ENCODE data around the gene FAM163A. TPM values are rescaled to one million over a fixed set of nuclear protein-coding genes. Genes with fewer than 3 reads are reported as not detected.

FAM163A gene
- total and polyA plus RNA-seq, 9 of the 15 experiments (the other 6 are each of a cell fraction or from before 2014, with no cell fraction given): not detected

DNA sequence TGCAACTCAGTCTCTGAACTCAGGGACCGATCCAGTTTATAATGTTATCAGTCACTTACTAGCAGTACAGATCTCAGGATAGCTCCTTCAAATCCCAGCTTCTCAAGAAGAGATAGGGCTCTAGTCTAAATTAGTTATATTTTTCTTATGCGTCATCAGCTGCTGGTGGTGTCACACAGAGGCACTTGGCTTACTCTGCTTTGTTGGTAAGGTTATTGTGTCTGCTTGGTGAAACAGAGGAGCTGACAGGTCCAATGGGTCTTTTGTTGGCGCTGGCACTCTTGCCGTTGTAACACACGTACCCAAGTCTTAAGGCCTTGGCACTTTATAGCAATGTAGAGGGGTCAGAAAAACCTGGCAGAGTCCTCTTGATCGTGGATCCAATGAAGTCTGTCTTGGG is 122.3 kb downstream of the FAM163A start:
- FAIRE-seq (no peak), ATAC-seq (no peak), DNase-seq (ENCODE audit: extremely low read depth in 1 of 4, low spot score in 3 of 4) (no peak)
- in situ Hi-C loops (cut with MboI): no loop called here
- no peak overlapping the region for H3K4me2 ChIP-seq (ENCODE audit: insufficient read depth, low read length)
- CTCF ChIA-PET (ENCODE audit: low intra/inter-chr PET ratio): no interaction called here
- intact Hi-C loops (cut with micrococcal nuclease): no loop called here
- no peaks in the 10 kb centered on the region for H3K27me3 ChIP-seq (ENCODE audit: control insufficient read depth in 2 of 2, insufficient read depth in 2 of 2, low read length in 2 of 2)
- POLR2A ChIA-PET: interaction anchor here (0.6 to 3.5 kb wide), 17 partner anchors 9 to 562 kb away, joined by 3 to 10 read pairs (median 3); partner anchors contain the start of gene TOR1AIP1
- H3K27ac ChIP-seq (ENCODE audit: extremely low read depth, low read depth, low read length): no peak overlapping the region
- peaks cover 55% of the 10 kb centered on the region for H3K79me2 ChIP-seq (ENCODE audit: control insufficient read depth, insufficient read depth, low read length)
- H3K9me3 ChIP-seq (replicated peaks; ENCODE audit: control insufficient read depth, insufficient read depth, low read depth, low read length): no peaks in the 10 kb centered on the region
- no peaks in the 10 kb centered on the region for H3K9me1 ChIP-seq (ENCODE audit: control insufficient read depth, insufficient read depth, low read length)
- H3K4me1 ChIP-seq (replicated peaks in 1 of 2; ENCODE audit: control insufficient read depth in 2 of 2, insufficient read depth in 2 of 2, low read length in 2 of 2): no peaks in the 10 kb centered on the region
- no TSS peak for BruUV-seq (replicated peaks)
- 93% methylated on average over 6 of the region's 6 CpGs for WGBS (ENCODE audit: insufficient coverage, low coverage, missing lambda C conversion rate)
- H3K4me3 ChIP-seq: no peak overlapping the region
- H3K9ac ChIP-seq (ENCODE audit: insufficient read depth in 1 of 2, low read depth in 2 of 2, low read length in 2 of 2): no peak overlapping the region
- H4K20me1 ChIP-seq (replicated peaks; ENCODE audit: control insufficient read depth, insufficient read depth, low read length): 0 out of 2 replicates have a peak, but pooled peaks cover 3% of the 10 kb centered on the region
- TF ChIP-seq RBM22 (IDR thresholded peaks at IDR 0.05; ENCODE audit: low read depth, low read length, poor library complexity, severe bottlenecking) (no peak), PML (IDR thresholded peaks at IDR 0.05; ENCODE audit: low read length) (no peak), ETS2 (tag; IDR thresholded peaks at IDR 0.05; ENCODE audit: borderline replicate concordance, poor library complexity, severe bottlenecking) (no peak), LARP7 (IDR thresholded peaks at IDR 0.05) (no peak), ZNF175 (CRISPR knock-in tag; IDR thresholded peaks at IDR 0.05; ENCODE audit: low read depth) (no peak), ZNF707 (CRISPR knock-in tag; conservative IDR thresholded peaks at IDR 0.05) (no peak), RBM25 (IDR thresholded peaks at IDR 0.05; ENCODE audit: low read depth, low read length, severe bottlenecking) (no peak)
- peaks cover 87% of the 10 kb centered on the region for H3K36me3 ChIP-seq (ENCODE audit: control insufficient read depth, insufficient read depth, low read length)
- no peak overlapping the region for H2AFZ ChIP-seq (ENCODE audit: low read depth, low read length)

Other genes starting within 250 kb of the FAM163A start
- not detected in 2 replicates for gene NPHS2, start 167.3 kb upstream of the FAM163A start, total RNA-seq (2014; rRNA removed)
- gene NPHS2, start 167.3 kb upstream of the FAM163A start, total RNA-seq (2014; rRNA removed; fragmentation: Illumina TruSeq; extraction: Trizol): not detected in 2 replicates
- not detected in 2 replicates for gene NPHS2, start 167.3 kb upstream of the FAM163A start, total RNA-seq (2015; rRNA removed; fragmentation: Illumina TruSeq; extraction: Trizol)
- not detected in 2 replicates for gene NPHS2, start 167.3 kb upstream of the FAM163A start, total RNA-seq (2021)
- not detected in 2 replicates for gene NPHS2, start 167.3 kb upstream of the FAM163A start, polyA plus RNA-seq (2011; rRNA removed)
- gene NPHS2, start 167.3 kb upstream of the FAM163A start, polyA plus RNA-seq (2014; fragmentation: Illumina TruSeq; extraction: Trizol): not detected in 2 replicates
- not detected for gene NPHS2, start 167.3 kb upstream of the FAM163A start, polyA plus RNA-seq (2014; fragmentation: Nextera tagmentation; extraction: Ambion mirVana)
- gene NPHS2, start 167.3 kb upstream of the FAM163A start, polyA plus RNA-seq (2014; rRNA removed): not detected in 2 replicates
- not detected in 2 replicates for gene TDRD5, start 151.5 kb upstream of the FAM163A start, total RNA-seq (2014; rRNA removed)
- 0.22 and 0.36 TPM in 2 replicates for gene TDRD5, start 151.5 kb upstream of the FAM163A start, total RNA-seq (2014; rRNA removed; fragmentation: Illumina TruSeq; extraction: Trizol)
- gene TDRD5, start 151.5 kb upstream of the FAM163A start, total RNA-seq (2015; rRNA removed; fragmentation: Illumina TruSeq; extraction: Trizol): 0.15 and 0.22 TPM in 2 replicates
- 0.07 and 0.33 TPM in 2 replicates for gene TDRD5, start 151.5 kb upstream of the FAM163A start, total RNA-seq (2021)
- 0.09 and 0.57 TPM in 2 replicates for gene TDRD5, start 151.5 kb upstream of the FAM163A start, polyA plus RNA-seq (2011; rRNA removed)
- 0.14 and 0.31 TPM in 2 replicates for gene TDRD5, start 151.5 kb upstream of the FAM163A start, polyA plus RNA-seq (2014; fragmentation: Illumina TruSeq; extraction: Trizol)
- under 1 TPM; 0.04 to 0.08 TPM for gene TDRD5, start 151.5 kb upstream of the FAM163A start, polyA plus RNA-seq (2014; fragmentation: Nextera tagmentation; extraction: Ambion mirVana)
- 0.07 and 0.09 TPM in 2 replicates for gene TDRD5, start 151.5 kb upstream of the FAM163A start, polyA plus RNA-seq (2014; rRNA removed)
- 38.3 and 63.2 TPM in 2 replicates for gene TOR1AIP2, start 134.5 kb downstream of the FAM163A start, total RNA-seq (2014; rRNA removed)
- 122 and 133 TPM in 2 replicates for gene TOR1AIP2, start 134.5 kb downstream of the FAM163A start, total RNA-seq (2014; rRNA removed; fragmentation: Illumina TruSeq; extraction: Trizol)
- 91.2 and 103 TPM in 2 replicates for gene TOR1AIP2, start 134.5 kb downstream of the FAM163A start, total RNA-seq (2015; rRNA removed; fragmentation: Illumina TruSeq; extraction: Trizol)
- 105 and 107 TPM in 2 replicates for gene TOR1AIP2, start 134.5 kb downstream of the FAM163A start, total RNA-seq (2021)
- gene TOR1AIP2, start 134.5 kb downstream of the FAM163A start, polyA plus RNA-seq (2011; rRNA removed): 49.0 and 72.5 TPM in 2 replicates
- gene TOR1AIP2, start 134.5 kb downstream of the FAM163A start, polyA plus RNA-seq (2014; fragmentation: Illumina TruSeq; extraction: Trizol): 39.6 and 41.1 TPM in 2 replicates
- 10 to 100 TPM; 16.7 to 31.7 TPM for gene TOR1AIP2, start 134.5 kb downstream of the FAM163A start, polyA plus RNA-seq (2014; fragmentation: Nextera tagmentation; extraction: Ambion mirVana)
- gene TOR1AIP2, start 134.5 kb downstream of the FAM163A start, polyA plus RNA-seq (2014; rRNA removed): 41.4 and 41.9 TPM in 2 replicates
- gene TOR1AIP1, start 139.0 kb downstream of the FAM163A start, total RNA-seq (2014; rRNA removed): 21.0 and 29.1 TPM in 2 replicates
- gene TOR1AIP1, start 139.0 kb downstream of the FAM163A start, total RNA-seq (2014; rRNA removed; fragmentation: Illumina TruSeq; extraction: Trizol): 35.5 and 40.4 TPM in 2 replicates
- 34.4 and 38.1 TPM in 2 replicates for gene TOR1AIP1, start 139.0 kb downstream of the FAM163A start, total RNA-seq (2015; rRNA removed; fragmentation: Illumina TruSeq; extraction: Trizol)
- gene TOR1AIP1, start 139.0 kb downstream of the FAM163A start, total RNA-seq (2021): 21.7 and 28.0 TPM in 2 replicates
- gene TOR1AIP1, start 139.0 kb downstream of the FAM163A start, polyA plus RNA-seq (2011; rRNA removed): 30.6 and 36.2 TPM in 2 replicates
- gene TOR1AIP1, start 139.0 kb downstream of the FAM163A start, polyA plus RNA-seq (2014; fragmentation: Illumina TruSeq; extraction: Trizol): 39.3 and 46.9 TPM in 2 replicates
- gene TOR1AIP1, start 139.0 kb downstream of the FAM163A start, polyA plus RNA-seq (2014; fragmentation: Nextera tagmentation; extraction: Ambion mirVana): 10 to 100 TPM; 27.1 to 38.0 TPM
- 18.1 and 21.7 TPM in 2 replicates for gene TOR1AIP1, start 139.0 kb downstream of the FAM163A start, polyA plus RNA-seq (2014; rRNA removed)
- 30.4 and 34.2 TPM in 2 replicates for gene CEP350, start 211.5 kb downstream of the FAM163A start, total RNA-seq (2014; rRNA removed)
- 56.0 and 66.8 TPM in 2 replicates for gene CEP350, start 211.5 kb downstream of the FAM163A start, total RNA-seq (2014; rRNA removed; fragmentation: Illumina TruSeq; extraction: Trizol)
- gene CEP350, start 211.5 kb downstream of the FAM163A start, total RNA-seq (2015; rRNA removed; fragmentation: Illumina TruSeq; extraction: Trizol): 57.7 and 64.3 TPM in 2 replicates
- 39.5 and 42.2 TPM in 2 replicates for gene CEP350, start 211.5 kb downstream of the FAM163A start, total RNA-seq (2021)
- gene CEP350, start 211.5 kb downstream of the FAM163A start, polyA plus RNA-seq (2011; rRNA removed): 17.7 and 23.3 TPM in 2 replicates
- gene CEP350, start 211.5 kb downstream of the FAM163A start, polyA plus RNA-seq (2014; fragmentation: Illumina TruSeq; extraction: Trizol): 23.0 and 28.0 TPM in 2 replicates
- 1 to 10 TPM; 8.3 to 8.7 TPM for gene CEP350, start 211.5 kb downstream of the FAM163A start, polyA plus RNA-seq (2014; fragmentation: Nextera tagmentation; extraction: Ambion mirVana)
- 17.1 and 20.4 TPM in 2 replicates for gene CEP350, start 211.5 kb downstream of the FAM163A start, polyA plus RNA-seq (2014; rRNA removed)